ENCODE measurements around the gene RELCH.

Gene RELCH

GRCh38 chr18:62321201-62321600 is 134.1 kb downstream of the RELCH start:
- TF ChIP-seq CTCF (IDR thresholded peaks at IDR 0.05; ENCODE audit: low read depth, low read length): no peak
- H3K4me3 ChIP-seq (ENCODE audit: low read depth, low read length): no peak overlapping the region

DNA sequence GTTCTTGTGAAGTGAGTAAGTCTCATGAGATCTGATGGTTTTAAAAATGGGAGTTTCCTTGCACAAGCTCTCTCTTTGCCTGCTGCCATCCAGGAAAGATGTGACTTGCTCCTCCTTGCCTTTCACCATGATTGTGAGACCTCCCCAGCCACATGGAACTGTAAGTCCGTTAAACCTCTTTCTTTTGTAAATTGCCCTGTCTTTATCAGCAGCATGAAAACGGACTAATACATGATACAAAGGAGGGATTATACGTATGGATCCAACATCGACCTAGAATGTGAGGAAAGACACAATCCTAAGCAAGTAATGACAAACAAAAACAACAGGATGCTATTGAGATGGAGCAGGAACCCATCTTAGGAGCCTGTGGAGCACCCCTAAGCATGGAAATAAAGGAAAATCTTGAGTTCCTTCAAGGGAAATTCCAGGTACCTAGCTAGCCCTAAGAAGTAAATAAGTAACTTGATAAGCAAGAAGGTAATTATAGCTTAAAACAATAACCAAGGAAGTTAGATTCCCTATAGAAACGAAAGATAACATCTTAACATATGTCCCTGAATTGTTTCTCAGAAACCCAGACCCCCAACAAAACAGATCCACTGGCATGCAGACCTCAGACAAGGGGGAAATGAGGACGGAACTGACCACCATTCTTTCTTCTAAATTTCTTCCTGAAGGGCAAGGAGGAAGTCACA is 136.6 kb downstream of the RELCH start:
- H3K4me3 ChIP-seq (ENCODE audit: low read depth, low read length): no peak overlapping the region
- TF ChIP-seq CTCF (IDR thresholded peaks at IDR 0.05; ENCODE audit: low read depth, low read length): no peak

DNA sequence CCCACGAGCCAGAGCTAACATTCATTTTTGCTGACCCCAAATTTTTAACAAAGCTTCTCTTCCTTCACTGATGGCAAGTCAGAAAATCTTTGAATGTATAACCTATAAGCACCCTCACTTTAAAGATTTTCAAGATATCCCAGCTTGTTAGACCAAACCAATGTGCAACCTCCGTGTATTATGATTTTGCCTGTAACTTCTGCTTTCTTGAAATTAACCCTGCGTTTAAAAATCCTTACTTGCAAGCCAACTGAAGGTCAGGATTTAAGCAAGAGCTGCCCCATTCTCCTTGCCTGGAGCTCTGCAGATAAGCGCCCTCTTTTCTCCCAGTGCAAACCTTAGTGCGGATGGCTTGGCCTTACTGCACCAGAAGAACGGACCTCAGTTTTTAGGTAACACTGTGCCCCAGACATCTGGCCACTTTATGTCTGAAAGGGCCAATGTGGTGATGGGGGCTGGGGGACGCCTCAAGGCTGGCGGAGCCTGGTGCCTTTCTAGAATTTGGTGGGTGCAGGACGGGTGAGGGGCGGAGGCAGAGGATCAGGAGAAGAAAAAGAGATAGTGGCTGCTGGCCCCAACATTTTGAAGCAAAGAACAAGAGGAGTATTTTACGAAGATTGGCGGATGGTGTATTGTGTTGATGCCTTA is 137.2 kb downstream of the RELCH start:
- TF ChIP-seq CTCF (IDR thresholded peaks at IDR 0.05; ENCODE audit: low read depth, low read length): no peak
- no peak overlapping the region for H3K4me3 ChIP-seq (ENCODE audit: low read depth, low read length)

DNA sequence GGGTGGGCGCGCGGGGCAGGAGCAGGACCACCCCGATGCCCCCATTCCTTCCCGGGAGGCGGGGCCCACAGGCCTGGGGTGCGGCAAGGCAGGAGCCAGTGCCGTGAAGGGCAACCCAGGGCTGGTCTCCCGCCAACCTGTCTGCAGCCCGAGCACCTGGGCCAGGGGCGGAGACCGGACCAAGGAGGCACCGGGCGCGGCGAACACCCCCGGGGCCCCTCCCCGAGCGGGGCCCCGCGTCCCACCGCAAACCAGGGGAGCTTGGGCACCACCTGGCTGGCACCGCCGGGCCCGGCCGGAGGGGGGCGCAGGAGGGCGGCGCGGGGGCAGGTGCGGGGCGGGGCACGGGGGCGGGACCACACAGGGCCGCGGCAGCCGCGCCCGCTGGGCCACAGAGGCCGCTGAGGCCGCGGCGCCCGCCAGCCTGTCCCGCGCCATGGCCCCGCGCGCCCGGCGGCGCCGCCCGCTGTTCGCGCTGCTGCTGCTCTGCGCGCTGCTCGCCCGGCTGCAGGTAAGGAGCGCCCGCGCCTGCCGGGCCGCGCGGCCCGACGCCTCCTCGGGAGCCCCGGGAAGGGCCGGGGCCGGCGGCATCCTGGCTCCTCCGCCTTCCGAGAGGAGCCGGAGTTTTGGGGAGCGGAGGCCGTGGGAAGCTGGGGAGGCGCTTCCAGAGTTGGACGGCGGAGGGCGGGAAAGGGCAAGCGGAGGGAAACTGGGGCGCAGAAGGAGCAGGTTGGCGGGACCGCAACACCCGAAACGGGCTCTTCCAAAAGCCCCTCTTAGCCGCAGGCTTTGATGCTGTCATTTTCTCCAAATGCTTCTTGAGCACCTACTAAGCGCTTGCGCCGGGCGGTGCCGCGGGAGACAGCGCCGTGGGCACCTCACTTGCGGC is 138.1 kb downstream of the RELCH start, which contains the start of gene TNFRSF11A:
Gene TNFRSF11A (plus strand): TSS at position 394 of the 889 bp plus-strand sequence. CDS start 43 bp downstream, at position 437.
- no peak for TF ChIP-seq CTCF (IDR thresholded peaks at IDR 0.05; ENCODE audit: low read depth, low read length)
- peak within 1 kb of the TSS; percentile 24 for H3K4me3 ChIP-seq (ENCODE audit: low read depth, low read length)

GRCh38 chr18:62325806-62326645 is 139.0 kb downstream of the RELCH start:
- no peak for TF ChIP-seq CTCF (IDR thresholded peaks at IDR 0.05; ENCODE audit: low read depth, low read length)
- peak overlapping the region; percentile 24 for H3K4me3 ChIP-seq (ENCODE audit: low read depth, low read length)

GRCh38 chr18:62326646-62327348 is 139.7 kb downstream of the RELCH start:
- TF ChIP-seq CTCF (IDR thresholded peaks at IDR 0.05; ENCODE audit: low read depth, low read length): no peak
- no peak overlapping the region for H3K4me3 ChIP-seq (ENCODE audit: low read depth, low read length)

Data from WI38 (cell line).